Nephron progenitor cell (in vitro differentiated cells): ENCODE results near the gene MSS51.

Source experiments
- DNase-seq: peaks from one replicate; pipeline ENCODE4 v3.0.0; 2021
- H3K27ac Mint-ChIP-seq: 2 replicates; pipeline ENCODE4 v1.8.0; 2021; ENCODE audit warnings: mild to moderate bottlenecking, moderate library complexity, mixed read lengths
- H3K27me3 Mint-ChIP-seq: 2 replicates; pipeline ENCODE4 v1.8.0; 2021; ENCODE audit warnings: mild to moderate bottlenecking, low read depth, mixed read lengths; ENCODE audit not compliant: poor library complexity
- H3K36me3 Mint-ChIP-seq: 2 replicates; pipeline ENCODE4 v1.8.0; 2021; ENCODE audit warnings: low read depth, mixed read lengths
- H3K4me1 Mint-ChIP-seq: 2 replicates; pipeline ENCODE4 v1.8.0; 2021; ENCODE audit warnings: mixed read lengths
- H3K4me3 Mint-ChIP-seq: 2 replicates; pipeline ENCODE4 v1.8.0; 2021; ENCODE audit warnings: mild to moderate bottlenecking, moderate library complexity, mixed read lengths
- H3K9me3 Mint-ChIP-seq: 2 replicates; pipeline ENCODE4 v1.8.0; 2021; ENCODE audit warnings: mild to moderate bottlenecking, moderate library complexity, mixed read lengths
- TF ChIP-seq, protein P1 (sequence below): fragments of 200-600 bp; sonication (generic); IDR thresholded peaks from 2 replicates; pipeline ENCODE4 v1.5.0; 2021; ENCODE audit warnings: antibody characterized with exemption

The MSS51 gene

DNA sequence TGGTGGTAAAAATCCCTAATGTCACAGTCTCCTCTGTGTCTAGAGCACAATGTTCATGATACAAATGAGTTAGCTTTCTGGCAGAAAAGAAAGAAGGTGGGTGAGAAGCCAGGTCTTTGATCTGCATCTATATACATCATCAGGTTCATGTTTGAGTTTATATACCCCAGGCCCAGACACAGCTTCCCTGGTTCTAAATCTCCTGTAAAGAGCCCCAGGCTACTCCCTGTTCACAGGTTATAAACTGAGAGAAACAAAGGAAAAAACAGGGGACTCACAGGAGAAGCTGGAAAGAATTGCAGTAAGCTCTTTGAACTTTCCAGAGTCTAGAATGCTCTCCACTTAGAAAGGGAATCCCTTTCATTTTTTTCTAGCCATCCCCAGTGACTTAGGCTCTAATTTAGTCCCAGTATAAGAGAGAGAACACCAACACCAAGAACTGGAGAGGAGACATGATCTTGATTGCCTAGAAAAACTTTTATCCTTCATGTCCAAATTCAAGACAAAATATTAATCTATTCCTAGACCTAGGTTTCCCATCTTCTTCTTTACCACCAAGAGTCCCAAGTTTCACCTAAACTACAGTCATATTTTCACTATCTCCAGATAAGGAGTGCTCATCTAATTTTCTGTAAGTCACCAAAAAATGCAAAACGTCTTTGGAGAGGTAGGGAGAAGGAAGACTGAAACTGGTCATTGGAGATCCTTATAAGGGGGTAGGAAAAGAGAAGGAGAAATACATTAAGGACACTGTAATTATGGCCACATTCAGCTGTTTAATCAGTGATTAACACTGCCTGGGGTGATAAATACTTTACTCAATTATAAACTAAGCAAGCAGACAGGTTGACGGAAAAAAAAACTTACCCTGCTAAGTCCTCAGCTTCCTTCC, 469 bp downstream of the MSS51 start:
- DNase-seq, result no peak
- H3K27ac Mint-ChIP-seq, result peak overlapping the region; percentile 98
- peaks cover 27% of the 10 kb centered on the region for H3K36me3 Mint-ChIP-seq
- peaks cover 25% of the 10 kb centered on the region for H3K4me1 Mint-ChIP-seq
- H3K27me3 Mint-ChIP-seq, result no peaks in the 10 kb centered on the region
- H3K4me3 Mint-ChIP-seq, result no peak overlapping the region
- TF ChIP-seq, protein P1, sequence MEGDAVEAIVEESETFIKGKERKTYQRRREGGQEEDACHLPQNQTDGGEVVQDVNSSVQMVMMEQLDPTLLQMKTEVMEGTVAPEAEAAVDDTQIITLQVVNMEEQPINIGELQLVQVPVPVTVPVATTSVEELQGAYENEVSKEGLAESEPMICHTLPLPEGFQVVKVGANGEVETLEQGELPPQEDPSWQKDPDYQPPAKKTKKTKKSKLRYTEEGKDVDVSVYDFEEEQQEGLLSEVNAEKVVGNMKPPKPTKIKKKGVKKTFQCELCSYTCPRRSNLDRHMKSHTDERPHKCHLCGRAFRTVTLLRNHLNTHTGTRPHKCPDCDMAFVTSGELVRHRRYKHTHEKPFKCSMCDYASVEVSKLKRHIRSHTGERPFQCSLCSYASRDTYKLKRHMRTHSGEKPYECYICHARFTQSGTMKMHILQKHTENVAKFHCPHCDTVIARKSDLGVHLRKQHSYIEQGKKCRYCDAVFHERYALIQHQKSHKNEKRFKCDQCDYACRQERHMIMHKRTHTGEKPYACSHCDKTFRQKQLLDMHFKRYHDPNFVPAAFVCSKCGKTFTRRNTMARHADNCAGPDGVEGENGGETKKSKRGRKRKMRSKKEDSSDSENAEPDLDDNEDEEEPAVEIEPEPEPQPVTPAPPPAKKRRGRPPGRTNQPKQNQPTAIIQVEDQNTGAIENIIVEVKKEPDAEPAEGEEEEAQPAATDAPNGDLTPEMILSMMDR, result no peak
- no peaks in the 10 kb centered on the region for H3K9me3 Mint-ChIP-seq

DNA sequence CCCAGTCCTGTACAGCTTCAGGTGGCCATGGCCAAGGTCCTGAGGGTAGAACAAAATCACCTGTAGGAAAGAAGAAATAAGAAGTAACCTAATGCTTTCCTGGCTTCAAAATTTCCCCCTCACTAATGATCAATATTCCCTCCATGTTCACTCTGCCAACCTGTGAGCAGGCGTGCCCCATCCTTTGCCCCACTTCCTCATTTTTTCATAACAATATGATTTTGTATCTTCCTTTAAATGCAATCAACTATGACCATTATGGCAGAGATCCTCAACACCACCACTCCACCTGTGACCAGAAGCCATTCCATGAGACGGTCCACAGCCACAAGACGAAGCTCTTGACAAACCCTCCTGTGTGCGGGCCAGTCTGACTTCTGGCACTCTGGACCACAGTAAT, 7.0 kb downstream of the MSS51 start:
- Mint-ChIP-seq H3K36me3 (peaks cover 58% of the 10 kb centered on the region), H3K27me3 (no peaks in the 10 kb centered on the region), H3K4me3 (no peak overlapping the region), H3K4me1 (no peaks in the 10 kb centered on the region), H3K27ac (no peak overlapping the region), H3K9me3 (no peaks in the 10 kb centered on the region)
- TF ChIP-seq, protein P1, result no peak
- no peak for DNase-seq

DNA sequence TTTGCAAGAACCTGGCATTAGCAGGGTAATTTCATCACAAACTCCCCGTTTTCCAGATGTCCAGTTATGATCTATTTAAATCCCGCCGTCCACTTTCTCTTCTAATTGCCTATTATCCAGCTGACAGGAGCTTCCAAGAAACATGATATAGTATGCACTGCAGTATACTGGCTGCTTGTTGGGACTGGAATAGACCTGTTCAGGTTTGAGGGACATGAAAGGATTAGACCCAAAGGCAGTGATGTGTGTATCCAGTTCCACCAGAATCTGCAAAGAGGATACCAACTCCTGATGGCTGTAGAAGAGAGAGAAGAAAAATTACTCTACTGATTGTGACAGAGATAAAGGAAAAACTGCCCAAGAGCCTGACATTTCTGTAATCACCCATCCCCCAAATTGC, 8.9 kb downstream of the MSS51 start:
- no peaks in the 10 kb centered on the region for H3K9me3 Mint-ChIP-seq
- no peak overlapping the region for H3K4me3 Mint-ChIP-seq
- H3K27ac Mint-ChIP-seq, result no peak overlapping the region
- TF ChIP-seq, protein P1, result no peak
- peaks cover 43% of the 10 kb centered on the region for H3K36me3 Mint-ChIP-seq
- H3K27me3 Mint-ChIP-seq, result no peaks in the 10 kb centered on the region
- no peak for DNase-seq
- no peaks in the 10 kb centered on the region for H3K4me1 Mint-ChIP-seq

DNA sequence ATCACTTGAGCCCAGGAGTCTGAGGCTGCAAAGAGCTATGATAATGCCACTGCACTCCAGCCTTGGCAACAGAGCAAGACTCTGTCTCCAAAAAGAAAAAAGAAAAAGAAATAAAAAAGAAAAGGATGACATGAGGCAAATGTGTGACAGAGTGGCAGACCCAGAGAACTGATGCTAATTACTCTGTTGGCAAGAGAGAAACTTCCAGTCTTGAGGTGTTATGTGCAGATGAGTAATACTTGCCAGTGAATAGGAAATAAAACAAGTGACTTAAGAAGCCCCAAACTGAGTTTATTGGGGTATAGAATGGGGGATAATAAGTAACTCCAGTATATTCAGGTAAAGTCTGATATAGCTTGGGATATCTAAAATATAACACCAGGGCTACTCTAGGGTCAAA, 10.1 kb downstream of the MSS51 start:
- Mint-ChIP-seq H3K27ac (no peak overlapping the region), H3K9me3 (no peaks in the 10 kb centered on the region), H3K27me3 (no peaks in the 10 kb centered on the region), H3K4me3 (no peak overlapping the region), H3K4me1 (no peaks in the 10 kb centered on the region), H3K36me3 (peaks cover 43% of the 10 kb centered on the region)
- DNase-seq, result no peak
- TF ChIP-seq, protein P1, result no peak

DNA sequence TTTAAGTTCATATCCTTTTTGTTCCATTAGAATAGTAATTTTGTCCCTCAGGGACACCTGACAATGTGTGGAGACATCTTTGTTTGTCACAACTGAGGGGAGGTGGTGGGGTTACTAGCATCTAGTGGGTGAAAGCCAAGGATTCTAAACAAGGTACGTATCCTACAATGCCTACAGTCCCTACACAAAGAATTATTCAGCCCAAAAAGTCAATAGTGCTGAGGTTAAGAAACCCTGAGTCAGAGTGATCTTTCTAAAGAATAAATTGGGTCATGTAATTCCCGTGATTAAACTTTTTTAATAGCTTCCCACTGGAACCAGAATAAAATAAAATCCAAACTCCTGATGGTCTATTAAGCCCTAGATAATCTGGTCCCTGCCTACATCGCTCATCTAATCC, 16.8 kb downstream of the MSS51 start:
- Mint-ChIP-seq H3K36me3 (no peaks in the 10 kb centered on the region), H3K9me3 (no peaks in the 10 kb centered on the region), H3K27me3 (peaks cover 17% of the 10 kb centered on the region), H3K27ac (no peak overlapping the region), H3K4me3 (no peak overlapping the region), H3K4me1 (peaks cover 22% of the 10 kb centered on the region)
- TF ChIP-seq, protein P1, result no peak
- no peak for DNase-seq
